HCT116 (cell line): ENCODE measurements around the gene SH3GL1.

Experiments
- CBX3 ChIP-seq: IDR thresholded peaks from 2 replicates; pipeline ENCODE4 v1.6.1; 2012; ENCODE audit warnings: low read depth
- EGR1 ChIP-seq: IDR thresholded peaks from 2 replicates; pipeline ENCODE4 v1.6.1; 2012; ENCODE audit warnings: low read depth
- ELF1 ChIP-seq: IDR thresholded peaks from 2 replicates; pipeline ENCODE4 v1.6.1; 2012; ENCODE audit warnings: low read depth, borderline replicate concordance
- EZH2phosphoT487 ChIP-seq: fragments of 200-600 bp; IDR thresholded peaks from 2 replicates; pipeline ENCODE4 v1.6.1; 2018; ENCODE audit warnings: antibody characterized with exemption, borderline replicate concordance
- POLR2A ChIP-seq: IDR thresholded peaks from 2 replicates; pipeline ENCODE4 v1.7.0; 2011; ENCODE audit warnings: borderline replicate concordance; ENCODE audit not compliant: insufficient read depth, insufficient read length; ENCODE audit errors: extremely low read depth
- POLR2AphosphoS5 ChIP-seq: IDR thresholded peaks from 2 replicates; pipeline ENCODE4 v1.6.1; 2011; ENCODE audit warnings: mild to moderate bottlenecking, low read depth, low read length, moderate library complexity
- YY1 ChIP-seq: IDR thresholded peaks from 2 replicates; pipeline ENCODE4 v1.6.1; 2011; ENCODE audit warnings: low read length, low read depth, moderate library complexity, mild to moderate bottlenecking; ENCODE audit not compliant: insufficient replicate concordance; ENCODE audit errors: extremely low read depth
- ZNF274 ChIP-seq: fragments of 200-500 bp; sonication (Bioruptor generic); IDR thresholded peaks from 2 replicates; pipeline ENCODE4 v1.6.1; 2014; ENCODE audit warnings: mild to moderate bottlenecking, low read depth, low read length, inconsistent platforms
- TF ChIP-seq, protein P1 (sequence below), 3 experiments: fragments of 200-600 bp in 1 of 3; sonication (generic) in 1 of 3; IDR thresholded peaks in 2 of 3; conservative IDR thresholded peaks in 1 of 3; 2 replicates each; pipeline ENCODE4 v1.5.1; 2012 to 2017; ENCODE audit warnings: low read depth in 2 of 3, low read length in 2 of 3, antibody characterized with exemption in 1 of 3, borderline replicate concordance in 1 of 3, control low read depth in 1 of 3, mild to moderate bottlenecking in 1 of 3, mixed read lengths in 1 of 3, mixed run types in 1 of 3, moderate library complexity in 1 of 3; ENCODE audit not compliant: insufficient read depth in 1 of 3
- TF ChIP-seq, protein P2 (sequence below): IDR thresholded peaks from 2 replicates; pipeline ENCODE4 v1.6.1; 2012; ENCODE audit warnings: low read depth
- TF ChIP-seq, protein P3 (sequence below): IDR thresholded peaks from 2 replicates; pipeline ENCODE4 v1.6.1; 2011; ENCODE audit warnings: mild to moderate bottlenecking, low read length, moderate library complexity; ENCODE audit not compliant: insufficient replicate concordance; ENCODE audit errors: extremely low read depth

DNA sequence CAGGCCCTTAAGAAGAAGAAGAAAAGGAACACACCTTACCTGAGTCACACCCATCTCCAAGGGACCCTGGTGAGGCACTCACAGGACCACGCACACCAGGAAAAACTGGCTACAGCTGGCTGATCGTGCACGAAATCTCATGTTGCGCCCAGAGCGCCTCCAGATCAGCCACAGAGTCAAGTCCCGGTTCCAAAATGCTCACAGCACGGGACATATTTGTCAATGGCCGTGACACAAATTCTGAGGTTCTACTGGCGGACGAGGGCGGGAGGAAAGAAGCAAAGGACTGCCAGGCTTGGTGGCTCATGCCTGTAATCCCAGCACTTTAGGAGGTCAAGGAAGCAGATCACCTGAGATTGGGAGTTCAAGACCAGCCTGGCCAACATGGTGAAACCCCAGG is 21.5 kb downstream of the SH3GL1 start:
- TF ChIP-seq POLR2AphosphoS5 (no peak), ELF1 (no peak), ZNF274 (no peak), EGR1 (no peak), POLR2A (no peak), CBX3 (no peak), YY1 (no peak), EZH2phosphoT487 (no peak)
- TF ChIP-seq, protein P1, sequence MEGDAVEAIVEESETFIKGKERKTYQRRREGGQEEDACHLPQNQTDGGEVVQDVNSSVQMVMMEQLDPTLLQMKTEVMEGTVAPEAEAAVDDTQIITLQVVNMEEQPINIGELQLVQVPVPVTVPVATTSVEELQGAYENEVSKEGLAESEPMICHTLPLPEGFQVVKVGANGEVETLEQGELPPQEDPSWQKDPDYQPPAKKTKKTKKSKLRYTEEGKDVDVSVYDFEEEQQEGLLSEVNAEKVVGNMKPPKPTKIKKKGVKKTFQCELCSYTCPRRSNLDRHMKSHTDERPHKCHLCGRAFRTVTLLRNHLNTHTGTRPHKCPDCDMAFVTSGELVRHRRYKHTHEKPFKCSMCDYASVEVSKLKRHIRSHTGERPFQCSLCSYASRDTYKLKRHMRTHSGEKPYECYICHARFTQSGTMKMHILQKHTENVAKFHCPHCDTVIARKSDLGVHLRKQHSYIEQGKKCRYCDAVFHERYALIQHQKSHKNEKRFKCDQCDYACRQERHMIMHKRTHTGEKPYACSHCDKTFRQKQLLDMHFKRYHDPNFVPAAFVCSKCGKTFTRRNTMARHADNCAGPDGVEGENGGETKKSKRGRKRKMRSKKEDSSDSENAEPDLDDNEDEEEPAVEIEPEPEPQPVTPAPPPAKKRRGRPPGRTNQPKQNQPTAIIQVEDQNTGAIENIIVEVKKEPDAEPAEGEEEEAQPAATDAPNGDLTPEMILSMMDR (IDR thresholded peaks at IDR 0.05 in 2 of 3, conservative IDR thresholded peaks at IDR 0.05 in 1 of 3; ENCODE audit: borderline replicate concordance in 1 of 3, insufficient read depth in 1 of 3, low read depth in 2 of 3, low read length in 2 of 3): no peak
- TF ChIP-seq, protein P2, sequence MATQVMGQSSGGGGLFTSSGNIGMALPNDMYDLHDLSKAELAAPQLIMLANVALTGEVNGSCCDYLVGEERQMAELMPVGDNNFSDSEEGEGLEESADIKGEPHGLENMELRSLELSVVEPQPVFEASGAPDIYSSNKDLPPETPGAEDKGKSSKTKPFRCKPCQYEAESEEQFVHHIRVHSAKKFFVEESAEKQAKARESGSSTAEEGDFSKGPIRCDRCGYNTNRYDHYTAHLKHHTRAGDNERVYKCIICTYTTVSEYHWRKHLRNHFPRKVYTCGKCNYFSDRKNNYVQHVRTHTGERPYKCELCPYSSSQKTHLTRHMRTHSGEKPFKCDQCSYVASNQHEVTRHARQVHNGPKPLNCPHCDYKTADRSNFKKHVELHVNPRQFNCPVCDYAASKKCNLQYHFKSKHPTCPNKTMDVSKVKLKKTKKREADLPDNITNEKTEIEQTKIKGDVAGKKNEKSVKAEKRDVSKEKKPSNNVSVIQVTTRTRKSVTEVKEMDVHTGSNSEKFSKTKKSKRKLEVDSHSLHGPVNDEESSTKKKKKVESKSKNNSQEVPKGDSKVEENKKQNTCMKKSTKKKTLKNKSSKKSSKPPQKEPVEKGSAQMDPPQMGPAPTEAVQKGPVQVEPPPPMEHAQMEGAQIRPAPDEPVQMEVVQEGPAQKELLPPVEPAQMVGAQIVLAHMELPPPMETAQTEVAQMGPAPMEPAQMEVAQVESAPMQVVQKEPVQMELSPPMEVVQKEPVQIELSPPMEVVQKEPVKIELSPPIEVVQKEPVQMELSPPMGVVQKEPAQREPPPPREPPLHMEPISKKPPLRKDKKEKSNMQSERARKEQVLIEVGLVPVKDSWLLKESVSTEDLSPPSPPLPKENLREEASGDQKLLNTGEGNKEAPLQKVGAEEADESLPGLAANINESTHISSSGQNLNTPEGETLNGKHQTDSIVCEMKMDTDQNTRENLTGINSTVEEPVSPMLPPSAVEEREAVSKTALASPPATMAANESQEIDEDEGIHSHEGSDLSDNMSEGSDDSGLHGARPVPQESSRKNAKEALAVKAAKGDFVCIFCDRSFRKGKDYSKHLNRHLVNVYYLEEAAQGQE: no peak
- TF ChIP-seq, protein P3, sequence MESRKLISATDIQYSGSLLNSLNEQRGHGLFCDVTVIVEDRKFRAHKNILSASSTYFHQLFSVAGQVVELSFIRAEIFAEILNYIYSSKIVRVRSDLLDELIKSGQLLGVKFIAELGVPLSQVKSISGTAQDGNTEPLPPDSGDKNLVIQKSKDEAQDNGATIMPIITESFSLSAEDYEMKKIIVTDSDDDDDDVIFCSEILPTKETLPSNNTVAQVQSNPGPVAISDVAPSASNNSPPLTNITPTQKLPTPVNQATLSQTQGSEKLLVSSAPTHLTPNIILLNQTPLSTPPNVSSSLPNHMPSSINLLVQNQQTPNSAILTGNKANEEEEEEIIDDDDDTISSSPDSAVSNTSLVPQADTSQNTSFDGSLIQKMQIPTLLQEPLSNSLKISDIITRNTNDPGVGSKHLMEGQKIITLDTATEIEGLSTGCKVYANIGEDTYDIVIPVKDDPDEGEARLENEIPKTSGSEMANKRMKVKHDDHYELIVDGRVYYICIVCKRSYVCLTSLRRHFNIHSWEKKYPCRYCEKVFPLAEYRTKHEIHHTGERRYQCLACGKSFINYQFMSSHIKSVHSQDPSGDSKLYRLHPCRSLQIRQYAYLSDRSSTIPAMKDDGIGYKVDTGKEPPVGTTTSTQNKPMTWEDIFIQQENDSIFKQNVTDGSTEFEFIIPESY: no peak
